GM18520 (cell line): ENCODE results near the gene PROSER2.

Source experiments
- ATAC-seq: cut with Tn5 transposase; IDR thresholded peaks from one replicate; pipeline ENCODE4 v1.9.1; 2021; ENCODE audit not compliant: unreplicated experiment

Gene PROSER2

DNA sequence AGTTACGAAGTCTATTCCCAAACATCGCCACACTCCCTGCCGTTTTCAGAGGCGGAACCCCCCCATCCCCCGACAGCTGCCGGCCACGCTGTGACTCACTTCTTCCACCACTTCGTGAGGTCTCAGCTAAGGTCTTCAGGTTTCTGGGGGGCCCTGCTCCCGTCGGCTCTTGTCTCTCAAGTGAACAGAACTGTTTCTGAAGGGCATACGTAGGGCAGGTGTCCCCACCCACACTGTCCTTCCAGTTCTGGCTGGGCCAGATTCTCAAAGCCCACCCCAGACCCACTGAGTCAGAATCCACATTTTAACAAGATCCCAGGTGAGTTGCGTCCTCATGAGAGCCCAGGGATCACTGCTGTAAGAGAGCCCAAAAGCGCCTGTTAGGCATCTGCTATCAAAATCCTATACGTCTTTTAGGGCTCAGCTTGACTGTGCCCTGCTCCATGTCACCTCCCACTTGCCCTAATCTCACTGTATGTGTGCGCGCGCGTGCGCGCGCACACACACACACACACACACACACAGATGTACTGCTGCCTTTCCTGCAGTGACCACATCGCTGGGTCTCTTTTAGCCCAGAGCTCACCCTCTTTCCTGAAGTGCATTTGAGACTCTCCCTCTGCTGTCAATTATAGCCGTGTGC lies 78.8 kb downstream of the PROSER2 start:
- ATAC-seq, result no peak

DNA sequence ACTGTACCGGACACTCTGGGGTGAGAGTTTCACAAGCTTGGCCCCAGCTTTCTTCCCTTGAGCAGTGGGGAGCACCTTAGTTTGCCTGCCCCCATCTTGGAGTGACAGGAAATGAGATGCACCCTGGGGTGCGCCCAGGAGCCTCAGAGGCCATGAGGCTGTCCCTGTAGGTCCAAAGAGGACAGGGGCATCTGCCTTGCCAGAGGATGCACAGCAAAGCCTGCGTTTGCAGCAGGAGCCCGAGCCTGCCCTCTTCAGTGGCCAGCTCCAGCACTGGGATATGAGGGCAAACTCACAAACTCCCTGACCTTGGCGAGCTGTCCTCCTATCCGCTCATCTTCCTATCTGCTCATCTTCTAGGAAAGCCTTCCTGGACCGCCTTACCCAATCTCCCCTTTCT lies 79.5 kb downstream of the PROSER2 start:
- no peak for ATAC-seq

- ATAC-seq, result no peak
These were observed 83.6 kb downstream of the PROSER2 start for GRCh38 chr10:11906714-11907113.

DNA sequence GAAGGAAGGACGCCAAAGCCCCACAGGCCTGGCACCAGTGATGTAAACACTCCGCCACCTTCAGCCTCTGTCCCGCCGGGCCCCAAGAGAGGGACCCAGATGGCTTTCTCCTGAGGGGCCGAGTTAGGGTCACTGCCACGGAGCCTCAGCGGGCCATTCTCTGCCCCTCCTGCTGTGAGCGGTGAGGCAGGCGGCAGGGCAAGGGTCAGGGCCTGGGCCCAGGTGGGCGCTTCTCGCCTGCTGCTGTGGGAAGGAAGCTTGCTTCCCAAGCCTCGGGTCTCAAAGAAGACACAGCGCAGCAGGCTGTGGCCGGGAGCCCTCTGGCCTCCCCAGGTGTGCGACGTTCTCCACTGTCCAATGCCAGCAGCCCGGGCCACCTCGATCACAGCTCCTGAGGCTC lies 84.8 kb downstream of the PROSER2 start:
- no peak for ATAC-seq

- no peak for ATAC-seq
These were observed 85.4 kb downstream of the PROSER2 start for GRCh38 chr10:11908536-11908935.

DNA sequence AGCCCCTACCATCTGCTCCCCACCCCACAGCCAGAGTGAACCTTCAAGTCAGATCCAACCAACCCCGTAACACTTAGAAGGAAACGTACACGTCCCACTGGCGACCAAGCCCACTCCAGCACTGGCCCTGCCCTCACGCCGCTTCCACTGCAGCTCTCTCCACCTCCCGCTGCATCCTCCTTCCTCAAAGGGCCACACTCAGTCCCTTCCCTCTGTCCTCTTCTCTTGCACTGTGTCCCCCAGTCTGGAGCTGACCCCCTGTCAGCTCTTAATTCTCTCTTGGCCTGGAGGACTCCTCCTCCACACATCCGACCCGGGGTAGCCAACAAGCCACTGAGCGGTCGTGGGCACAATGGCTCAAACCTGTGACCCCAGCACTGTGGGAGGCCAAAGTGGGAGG lies 85.8 kb downstream of the PROSER2 start:
- ATAC-seq, result no peak

GRCh38 chr10:11909618-11910017 lies 86.5 kb downstream of the PROSER2 start:
- ATAC-seq, result no peak

- ATAC-seq, result no peak
These were observed 86.9 kb downstream of the PROSER2 start for GRCh38 chr10:11910102-11910501.

GRCh38 chr10:11913079-11913641 lies 90.0 kb downstream of the PROSER2 start:
- no peak for ATAC-seq

GRCh38 chr10:11918384-11918783 lies 95.2 kb downstream of the PROSER2 start:
- ATAC-seq, result no peak

- ATAC-seq, result no peak
These were observed 96.1 kb downstream of the PROSER2 start for GRCh38 chr10:11919271-11919670.
